Transverse colon (tissue), 4 donors: ENCODE measurements around the gene DCK.

Source experiments
- POLR2AphosphoS5 ChIP-seq, 3 donors: sonication (generic); formaldehyde crosslinking; IDR thresholded peaks; one replicate each; pipeline ENCODE4 v1.6.1; 2016; ENCODE audit warnings: antibody characterized with exemption in 3 of 3
- TF ChIP-seq, protein P1 (sequence below), 5 experiments: fragments of 200-600 bp in 3 of 5; fragments of 450-650 bp in 2 of 5; sonication (generic) in 3 of 5; IDR thresholded peaks; 1 replicate in 2 of 5; 2 replicates in 3 of 5; pipeline ENCODE4 v1.5.1; 2016 to 2017; ENCODE audit warnings: antibody characterized with exemption in 5 of 5, inconsistent platforms in 3 of 5, mild to moderate bottlenecking in 2 of 5, moderate library complexity in 1 of 5

DNA sequence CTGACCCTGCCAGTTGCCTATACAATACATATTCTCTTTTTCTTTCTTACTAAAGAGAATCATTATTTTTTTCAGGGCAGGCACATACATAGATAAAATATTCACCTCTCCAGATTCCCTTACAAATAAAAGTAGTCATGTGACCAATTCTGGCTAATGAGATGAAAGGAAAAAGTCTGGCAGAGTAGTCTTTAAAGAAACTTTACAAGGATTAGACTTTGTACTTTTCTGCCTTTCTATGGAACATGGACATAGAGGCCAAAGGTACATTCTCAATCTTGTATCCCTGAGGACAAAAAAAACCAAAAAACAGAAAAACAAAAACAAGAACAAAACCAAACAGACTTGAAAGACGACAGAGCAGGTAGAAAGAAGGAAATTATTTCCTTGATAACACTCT, 75.6 kb downstream of the DCK start:
- TF ChIP-seq, protein P1, sequence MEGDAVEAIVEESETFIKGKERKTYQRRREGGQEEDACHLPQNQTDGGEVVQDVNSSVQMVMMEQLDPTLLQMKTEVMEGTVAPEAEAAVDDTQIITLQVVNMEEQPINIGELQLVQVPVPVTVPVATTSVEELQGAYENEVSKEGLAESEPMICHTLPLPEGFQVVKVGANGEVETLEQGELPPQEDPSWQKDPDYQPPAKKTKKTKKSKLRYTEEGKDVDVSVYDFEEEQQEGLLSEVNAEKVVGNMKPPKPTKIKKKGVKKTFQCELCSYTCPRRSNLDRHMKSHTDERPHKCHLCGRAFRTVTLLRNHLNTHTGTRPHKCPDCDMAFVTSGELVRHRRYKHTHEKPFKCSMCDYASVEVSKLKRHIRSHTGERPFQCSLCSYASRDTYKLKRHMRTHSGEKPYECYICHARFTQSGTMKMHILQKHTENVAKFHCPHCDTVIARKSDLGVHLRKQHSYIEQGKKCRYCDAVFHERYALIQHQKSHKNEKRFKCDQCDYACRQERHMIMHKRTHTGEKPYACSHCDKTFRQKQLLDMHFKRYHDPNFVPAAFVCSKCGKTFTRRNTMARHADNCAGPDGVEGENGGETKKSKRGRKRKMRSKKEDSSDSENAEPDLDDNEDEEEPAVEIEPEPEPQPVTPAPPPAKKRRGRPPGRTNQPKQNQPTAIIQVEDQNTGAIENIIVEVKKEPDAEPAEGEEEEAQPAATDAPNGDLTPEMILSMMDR (IDR thresholded peaks at IDR 0.05), result no peak
- TF ChIP-seq POLR2AphosphoS5 (IDR thresholded peaks at IDR 0.05), result no peak
